WTC11 (cell line): ENCODE results near the gene RNU1-4. TPM values are rescaled to one million over a fixed set of nuclear protein-coding genes. Genes with fewer than 3 reads are reported as not detected.
"Not testable (repeated sequence)": the region's sequence is repeated elsewhere in the genome, so short reads cannot be mapped to it uniquely, and the experiment has no call there.

Experiments used
- ATAC-seq: fragments of 200-7000 bp; cut with Tn5 transposase; 2 replicates; pipeline ENCODE4 v1.10.0; 2021; ENCODE audit warnings: mild to moderate bottlenecking, moderate library complexity
- CTCF ChIA-PET: fragments of 300-600 bp; sonication (Branson Sonifier 250); formaldehyde crosslinking; loops from one replicate; lab custom pipeline; 2021; ENCODE audit warnings: antibody characterized with exemption; lab: Charles Lee
- POLR2A ChIA-PET: fragments of 350-600 bp; sonication (Branson Sonifier 250); formaldehyde crosslinking; loops from one replicate; lab custom pipeline; 2021; ENCODE audit warnings: antibody characterized with exemption; lab: Charles Lee
- DNase-seq: peaks from one replicate; pipeline ENCODE4 v3.0.0; 2021; ENCODE audit warnings: low spot score
- H3K27ac Mint-ChIP-seq: 2 replicates; pipeline ENCODE4 v1.8.0; 2021; ENCODE audit warnings: mixed read lengths
- H3K27me3 Mint-ChIP-seq: 2 replicates; pipeline ENCODE4 v1.8.0; 2021; ENCODE audit warnings: low read depth, mild to moderate bottlenecking, moderate library complexity, mixed read lengths
- H3K36me3 Mint-ChIP-seq: 2 replicates; pipeline ENCODE4 v1.8.0; 2021; ENCODE audit warnings: mixed read lengths
- H3K4me1 Mint-ChIP-seq: 2 replicates; pipeline ENCODE4 v1.8.0; 2022; ENCODE audit warnings: mixed read lengths
- H3K4me3 Mint-ChIP-seq: 2 replicates; pipeline ENCODE4 v1.8.0; 2021; ENCODE audit warnings: mild to moderate bottlenecking, moderate library complexity, mixed read lengths
- H3K9me3 Mint-ChIP-seq: 2 replicates; pipeline ENCODE4 v1.8.0; 2021; ENCODE audit warnings: mixed read lengths
- total RNA-seq: library from RNA; stranded (reverse); gene quantifications from 3 replicates; pipeline ENCODE4 v1.2.3, GENCODE V29; 2021

The RNU1-4 gene
- total RNA-seq, 1 experiment from 2014 or later = 1,197 TPM

DNA sequence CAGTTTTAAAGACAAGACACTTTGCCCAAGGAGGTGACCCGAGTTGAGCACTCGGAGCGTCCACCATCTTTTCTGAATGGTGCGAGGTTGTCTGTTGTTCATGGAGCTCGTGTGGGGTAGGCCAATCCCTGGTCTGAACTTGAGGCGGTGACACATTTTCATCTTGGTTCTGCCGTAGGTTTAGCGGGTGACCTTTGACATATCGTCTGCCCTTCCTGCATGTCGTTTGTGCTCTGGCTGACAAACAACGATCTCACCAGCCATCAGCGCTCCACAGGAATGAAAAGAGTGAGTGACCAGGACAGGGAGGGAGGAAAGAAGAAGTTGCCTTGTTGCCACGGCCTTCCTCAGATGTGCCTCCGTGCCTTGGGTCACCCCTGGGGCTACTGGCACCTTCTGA lies 34.5 kb downstream of the RNU1-4 start:
- H3K4me1 Mint-ChIP-seq, CTCF ChIA-PET, POLR2A ChIA-PET, H3K27ac Mint-ChIP-seq, H3K27me3 Mint-ChIP-seq, H3K4me3 Mint-ChIP-seq, ATAC-seq, H3K36me3 Mint-ChIP-seq, DNase-seq: not testable (repeated sequence)
- peaks cover 12% of the 10 kb centered on the region for H3K9me3 Mint-ChIP-seq

- H3K27me3 Mint-ChIP-seq, H3K4me3 Mint-ChIP-seq, ATAC-seq, POLR2A ChIA-PET, H3K27ac Mint-ChIP-seq, H3K36me3 Mint-ChIP-seq, CTCF ChIA-PET, DNase-seq, H3K4me1 Mint-ChIP-seq: not testable (repeated sequence)
- peaks cover 12% of the 10 kb centered on the region for H3K9me3 Mint-ChIP-seq
Measured at GRCh38 chr1:16775290-16775689, 35.0 kb downstream of the RNU1-4 start.

DNA sequence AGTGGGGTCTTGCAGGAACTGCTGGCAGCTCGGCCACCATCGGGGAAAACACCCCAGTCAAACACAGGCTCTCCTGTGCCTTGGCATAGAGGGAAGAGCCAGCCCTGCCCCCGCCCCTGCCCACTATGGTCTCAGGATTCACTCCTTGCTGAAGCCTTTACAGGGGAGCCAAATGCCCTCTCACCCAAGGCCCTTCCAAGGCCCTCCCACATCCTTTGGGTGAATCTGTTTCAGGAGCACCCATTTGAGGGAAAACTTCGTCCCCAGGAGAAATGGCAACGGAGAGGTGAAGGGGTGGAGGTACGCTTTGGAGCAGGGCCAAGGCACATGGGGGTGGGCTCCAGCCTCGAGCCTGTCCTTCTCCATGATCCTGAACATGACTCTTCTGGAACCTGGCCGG lies 35.9 kb downstream of the RNU1-4 start:
- POLR2A ChIA-PET, CTCF ChIA-PET, H3K27ac Mint-ChIP-seq, H3K4me3 Mint-ChIP-seq, ATAC-seq, DNase-seq, H3K4me1 Mint-ChIP-seq, H3K36me3 Mint-ChIP-seq: not testable (repeated sequence)
- H3K27me3 Mint-ChIP-seq = peaks cover 11% of the 10 kb centered on the region
- H3K9me3 Mint-ChIP-seq = peaks cover 12% of the 10 kb centered on the region

DNA sequence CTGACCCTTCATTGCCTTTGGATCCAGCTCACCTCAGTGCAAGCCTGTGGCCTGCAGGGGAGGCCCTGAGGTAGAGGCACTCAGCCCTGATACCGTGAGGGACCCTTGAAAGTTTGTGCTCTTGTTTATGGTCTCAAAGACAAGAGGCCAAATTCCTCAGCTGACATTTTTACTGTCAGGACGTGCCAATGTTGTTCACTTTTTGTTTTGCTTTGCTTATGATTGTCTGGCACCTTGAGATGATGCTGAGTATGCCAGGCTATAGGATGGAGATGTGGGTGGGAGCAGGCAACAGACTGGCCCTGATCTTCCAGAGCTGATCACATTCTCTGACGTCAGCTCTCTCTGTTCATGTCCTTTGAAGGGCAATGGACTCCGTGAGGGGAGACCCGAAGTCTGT lies 36.5 kb downstream of the RNU1-4 start:
- peaks cover 12% of the 10 kb centered on the region for H3K9me3 Mint-ChIP-seq
- DNase-seq, POLR2A ChIA-PET, H3K36me3 Mint-ChIP-seq, H3K4me3 Mint-ChIP-seq, H3K27ac Mint-ChIP-seq, ATAC-seq, H3K4me1 Mint-ChIP-seq, CTCF ChIA-PET: not testable (repeated sequence)
- H3K27me3 Mint-ChIP-seq = peaks cover 11% of the 10 kb centered on the region

- H3K4me3 Mint-ChIP-seq, POLR2A ChIA-PET, ATAC-seq, DNase-seq, H3K4me1 Mint-ChIP-seq, H3K27ac Mint-ChIP-seq, H3K36me3 Mint-ChIP-seq, CTCF ChIA-PET: not testable (repeated sequence)
- Mint-ChIP-seq H3K9me3 (peaks cover 12% of the 10 kb centered on the region), H3K27me3 (peaks cover 11% of the 10 kb centered on the region)
Measured at GRCh38 chr1:16777821-16778220, 37.5 kb downstream of the RNU1-4 start.

GRCh38 chr1:16779525-16779924 lies 39.2 kb downstream of the RNU1-4 start:
- ATAC-seq, H3K4me1 Mint-ChIP-seq, H3K27ac Mint-ChIP-seq, CTCF ChIA-PET, DNase-seq, POLR2A ChIA-PET, H3K36me3 Mint-ChIP-seq, H3K4me3 Mint-ChIP-seq: not testable (repeated sequence)
- Mint-ChIP-seq H3K9me3 (peaks cover 12% of the 10 kb centered on the region), H3K27me3 (peaks cover 11% of the 10 kb centered on the region)

- Mint-ChIP-seq H3K9me3 (peaks cover 12% of the 10 kb centered on the region), H3K27me3 (peaks cover 11% of the 10 kb centered on the region)
- DNase-seq, H3K4me3 Mint-ChIP-seq, H3K27ac Mint-ChIP-seq, H3K4me1 Mint-ChIP-seq, ATAC-seq, POLR2A ChIA-PET, CTCF ChIA-PET, H3K36me3 Mint-ChIP-seq: not testable (repeated sequence)
Measured at GRCh38 chr1:16781033-16781432, 40.7 kb downstream of the RNU1-4 start.

DNA sequence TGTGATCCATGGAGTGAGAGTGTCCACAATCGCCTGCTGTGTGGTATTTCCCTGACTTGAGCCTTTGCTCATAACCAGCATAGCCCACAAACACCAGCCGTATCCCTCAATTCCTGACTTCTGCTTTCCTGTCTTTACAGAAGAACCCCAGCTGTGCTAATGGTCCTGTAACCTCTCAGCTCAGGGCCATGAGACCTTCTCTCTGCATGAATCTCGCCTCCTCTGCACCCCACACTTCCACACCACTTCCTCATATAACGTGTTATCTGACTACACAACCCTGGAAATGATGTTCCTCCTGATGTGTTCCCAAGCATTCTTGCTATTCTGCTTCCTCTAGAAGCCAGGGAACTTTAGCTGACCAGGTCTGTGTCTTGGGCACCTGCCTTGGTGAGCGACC lies 41.3 kb downstream of the RNU1-4 start:
- H3K27ac Mint-ChIP-seq, DNase-seq: not testable (repeated sequence)

GRCh38 chr1:16784955-16785354 lies 44.6 kb downstream of the RNU1-4 start:
- H3K4me3 Mint-ChIP-seq, H3K9me3 Mint-ChIP-seq, H3K27ac Mint-ChIP-seq, CTCF ChIA-PET, ATAC-seq, POLR2A ChIA-PET, DNase-seq, H3K4me1 Mint-ChIP-seq, H3K36me3 Mint-ChIP-seq, H3K27me3 Mint-ChIP-seq: not testable (repeated sequence)

More for the DNA sequence above, 41.3 kb downstream of the RNU1-4 start:
- POLR2A ChIA-PET, H3K36me3 Mint-ChIP-seq, CTCF ChIA-PET, H3K4me1 Mint-ChIP-seq, ATAC-seq, H3K4me3 Mint-ChIP-seq: not testable (repeated sequence)
- H3K27me3 Mint-ChIP-seq = peaks cover 11% of the 10 kb centered on the region
- peaks cover 12% of the 10 kb centered on the region for H3K9me3 Mint-ChIP-seq

- ATAC-seq, H3K36me3 Mint-ChIP-seq, H3K27me3 Mint-ChIP-seq, H3K9me3 Mint-ChIP-seq, CTCF ChIA-PET, DNase-seq, H3K4me1 Mint-ChIP-seq, H3K27ac Mint-ChIP-seq, POLR2A ChIA-PET, H3K4me3 Mint-ChIP-seq: not testable (repeated sequence)
Measured at GRCh38 chr1:16786362-16786761, 46.0 kb downstream of the RNU1-4 start.

- ATAC-seq, H3K27me3 Mint-ChIP-seq, CTCF ChIA-PET, H3K4me3 Mint-ChIP-seq, H3K9me3 Mint-ChIP-seq, DNase-seq, H3K4me1 Mint-ChIP-seq, POLR2A ChIA-PET, H3K27ac Mint-ChIP-seq, H3K36me3 Mint-ChIP-seq: not testable (repeated sequence)
Measured at GRCh38 chr1:16787175-16787574, 46.9 kb downstream of the RNU1-4 start.

DNA sequence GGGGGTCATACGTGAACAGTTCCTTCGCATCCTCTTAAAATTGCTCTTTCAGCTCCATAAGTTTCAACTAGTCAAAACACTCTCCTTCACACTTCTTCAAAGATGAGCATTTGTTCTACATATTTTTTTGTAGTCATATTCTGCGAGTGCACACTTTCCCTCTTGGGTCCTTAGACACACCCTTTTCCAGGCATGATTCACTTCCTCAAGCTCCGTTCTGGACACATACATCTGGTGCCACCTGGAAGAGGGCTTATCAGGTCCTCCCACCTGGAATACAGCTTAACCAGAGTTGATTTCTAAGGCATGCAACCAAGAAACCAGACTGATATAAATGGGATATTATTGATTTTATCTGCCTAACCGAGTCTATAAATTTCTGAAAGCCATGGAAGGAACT lies 47.4 kb downstream of the RNU1-4 start:
- POLR2A ChIA-PET, H3K9me3 Mint-ChIP-seq, H3K27me3 Mint-ChIP-seq, CTCF ChIA-PET, H3K4me1 Mint-ChIP-seq, H3K36me3 Mint-ChIP-seq, DNase-seq, ATAC-seq, H3K4me3 Mint-ChIP-seq, H3K27ac Mint-ChIP-seq: not testable (repeated sequence)
